Stimulated activated effector memory CD8-positive, alpha-beta T cell treated with anti-CD3 and anti-CD28 coated beads, Interleukin-12 subunit alpha, Interleukin-12 subunit beta, amount 100 ng/mL, for 72 hours (primary cell): ENCODE measurements around the gene AANAT.

Source experiments
- ATAC-seq: fragments of 150-1000 bp; cut with Tn5 transposase; 2 replicates; pipeline ENCODE4 v1.10.0; 2021
- DNase-seq, 2 donors: peaks; one replicate each; pipeline ENCODE4 v3.0.0; 2021 to 2022; ENCODE audit warnings: low spot score in 2 of 2
- H3K27ac Mint-ChIP-seq: one replicate; pipeline ENCODE4 v1.8.0; 2022; ENCODE audit warnings: mild to moderate bottlenecking, mixed read lengths
- H3K36me3 Mint-ChIP-seq: one replicate; pipeline ENCODE4 v1.8.0; 2022; ENCODE audit warnings: mild to moderate bottlenecking, mixed read lengths
- H3K4me1 Mint-ChIP-seq: one replicate; pipeline ENCODE4 v1.8.0; 2022; ENCODE audit warnings: mixed read lengths
- H3K4me3 Mint-ChIP-seq: one replicate; pipeline ENCODE4 v1.8.0; 2022; ENCODE audit warnings: mild to moderate bottlenecking, mixed read lengths
- H3K9me3 Mint-ChIP-seq: one replicate; pipeline ENCODE4 v1.8.0; 2022; ENCODE audit warnings: mixed read lengths

AANAT gene

GRCh38 chr17:76485569-76485968 is 18.2 kb downstream of the AANAT start:
- Mint-ChIP-seq H3K27ac (peak overlapping the region; percentile 50), H3K36me3 (peaks cover 75% of the 10 kb centered on the region), H3K4me1 (peaks cover 34% of the 10 kb centered on the region), H3K4me3 (no peak overlapping the region), H3K9me3 (no peaks in the 10 kb centered on the region)
- no peak for ATAC-seq
- no peak for DNase-seq

- no peak for DNase-seq
- no peak overlapping the region for H3K4me3 Mint-ChIP-seq
- H3K36me3 Mint-ChIP-seq, result peaks cover 59% of the 10 kb centered on the region
- H3K9me3 Mint-ChIP-seq, result no peaks in the 10 kb centered on the region
- H3K27ac Mint-ChIP-seq, result peak overlapping the region; percentile 98
- no peak for ATAC-seq
- H3K4me1 Mint-ChIP-seq, result peaks cover 49% of the 10 kb centered on the region
These were observed 20.2 kb downstream of the AANAT start for GRCh38 chr17:76487451-76488192.

- Mint-ChIP-seq H3K4me1 (peaks cover 58% of the 10 kb centered on the region), H3K9me3 (no peaks in the 10 kb centered on the region), H3K27ac (peak overlapping the region; percentile 98), H3K4me3 (no peak overlapping the region), H3K36me3 (peaks cover 46% of the 10 kb centered on the region)
- ATAC-seq (no peak), DNase-seq (no peak)
These were observed 22.8 kb downstream of the AANAT start for GRCh38 chr17:76490112-76490710.

GRCh38 chr17:76491271-76492122 is 24.1 kb downstream of the AANAT start:
- ATAC-seq, result no peak
- Mint-ChIP-seq H3K27ac (peak overlapping the region; percentile 98), H3K36me3 (peaks cover 34% of the 10 kb centered on the region), H3K4me1 (peaks cover 71% of the 10 kb centered on the region), H3K9me3 (no peaks in the 10 kb centered on the region), H3K4me3 (peak overlapping the region; percentile 91)
- DNase-seq, result no peak

- peak overlapping the region; percentile 98 for H3K27ac Mint-ChIP-seq
- peaks cover 79% of the 10 kb centered on the region for H3K4me1 Mint-ChIP-seq
- H3K4me3 Mint-ChIP-seq, result peak overlapping the region; percentile 91
- peaks cover 32% of the 10 kb centered on the region for H3K36me3 Mint-ChIP-seq
- H3K9me3 Mint-ChIP-seq, result no peaks in the 10 kb centered on the region
- DNase-seq (no peak), ATAC-seq (peak; percentile 62)
These were observed 25.0 kb downstream of the AANAT start for GRCh38 chr17:76492123-76492988.

- Mint-ChIP-seq H3K36me3 (peaks cover 31% of the 10 kb centered on the region), H3K27ac (peak overlapping the region; percentile 98), H3K4me3 (peak overlapping the region; percentile 91), H3K4me1 (peaks cover 81% of the 10 kb centered on the region), H3K9me3 (no peaks in the 10 kb centered on the region)
- DNase-seq, result peak; percentile 44 to 80
- ATAC-seq, result peak; percentile 83
These were observed 25.6 kb downstream of the AANAT start for GRCh38 chr17:76492989-76493501.

GRCh38 chr17:76493505-76494167 is 26.2 kb downstream of the AANAT start:
- peak in 1 of 2 donors; percentile 67 for DNase-seq
- Mint-ChIP-seq H3K4me1 (peaks cover 86% of the 10 kb centered on the region), H3K36me3 (peaks cover 36% of the 10 kb centered on the region)

GRCh38 chr17:76495663-76496400 is 28.4 kb downstream of the AANAT start:
- Mint-ChIP-seq H3K9me3 (no peaks in the 10 kb centered on the region), H3K27ac (peak overlapping the region; percentile 85), H3K36me3 (peaks cover 42% of the 10 kb centered on the region), H3K4me1 (peaks cover 92% of the 10 kb centered on the region), H3K4me3 (peak overlapping the region; percentile 91)
- ATAC-seq, result no peak
- DNase-seq, result no peak

More at GRCh38 chr17:76493505-76494167, 26.2 kb downstream of the AANAT start:
- ATAC-seq, result peak; percentile 43
- peak overlapping the region; percentile 91 for H3K4me3 Mint-ChIP-seq
- peak overlapping the region; percentile 98 for H3K27ac Mint-ChIP-seq
- no peaks in the 10 kb centered on the region for H3K9me3 Mint-ChIP-seq

GRCh38 chr17:76496464-76496863 is 29.1 kb downstream of the AANAT start:
- Mint-ChIP-seq H3K4me1 (peaks cover 88% of the 10 kb centered on the region), H3K36me3 (peaks cover 43% of the 10 kb centered on the region), H3K4me3 (peak overlapping the region; percentile 91), H3K27ac (peak overlapping the region; percentile 85), H3K9me3 (no peaks in the 10 kb centered on the region)
- ATAC-seq, result peak; percentile 19
- DNase-seq, result no peak

GRCh38 chr17:76497699-76497978 is 30.2 kb downstream of the AANAT start:
- H3K4me3 Mint-ChIP-seq, result peak overlapping the region; percentile 91
- DNase-seq (no peak), ATAC-seq (no peak)
- no peaks in the 10 kb centered on the region for H3K9me3 Mint-ChIP-seq
- H3K27ac Mint-ChIP-seq, result peak overlapping the region; percentile 85
- H3K36me3 Mint-ChIP-seq, result peaks cover 43% of the 10 kb centered on the region
- peaks cover 88% of the 10 kb centered on the region for H3K4me1 Mint-ChIP-seq

- no peak for DNase-seq
- H3K27ac Mint-ChIP-seq, result peak overlapping the region; percentile 85
- no peaks in the 10 kb centered on the region for H3K9me3 Mint-ChIP-seq
- ATAC-seq, result no peak
- H3K36me3 Mint-ChIP-seq, result peaks cover 37% of the 10 kb centered on the region
- peaks cover 85% of the 10 kb centered on the region for H3K4me1 Mint-ChIP-seq
- peak overlapping the region; percentile 91 for H3K4me3 Mint-ChIP-seq
These were observed 30.8 kb downstream of the AANAT start for GRCh38 chr17:76497979-76498875.

GRCh38 chr17:76498876-76499251 is 31.5 kb downstream of the AANAT start:
- H3K4me1 Mint-ChIP-seq, result peaks cover 78% of the 10 kb centered on the region
- peak overlapping the region; percentile 85 for H3K27ac Mint-ChIP-seq
- DNase-seq (no peak), ATAC-seq (no peak)
- H3K36me3 Mint-ChIP-seq, result peaks cover 31% of the 10 kb centered on the region
- no peaks in the 10 kb centered on the region for H3K9me3 Mint-ChIP-seq
- H3K4me3 Mint-ChIP-seq, result peak overlapping the region; percentile 91

GRCh38 chr17:76499267-76499667 is 31.9 kb downstream of the AANAT start:
- H3K27ac Mint-ChIP-seq, result peak overlapping the region; percentile 85
- H3K4me1 Mint-ChIP-seq, result peaks cover 75% of the 10 kb centered on the region
- ATAC-seq (no peak), DNase-seq (no peak)
- H3K9me3 Mint-ChIP-seq, result no peaks in the 10 kb centered on the region
- H3K4me3 Mint-ChIP-seq, result peak overlapping the region; percentile 91
- H3K36me3 Mint-ChIP-seq, result peaks cover 31% of the 10 kb centered on the region
